CD4-positive, alpha-beta T cell (primary cell): Measurements from ENCODE around the gene TMEM43. TPM values are rescaled to one million over a fixed set of nuclear protein-coding genes. Genes with fewer than 3 reads are reported as not detected.

Experiments used
- ATAC-seq: fragments of 200-7000 bp; cut with Tn5 transposase; one replicate; pipeline ENCODE4 v1.10.0; 2022; ENCODE audit warnings: mild to moderate bottlenecking; ENCODE audit not compliant: poor library complexity
- CTCF ChIA-PET: fragments of 350-600 bp; sonication (Branson Sonifier 250); formaldehyde crosslinking; loops from one replicate; lab custom pipeline; 2021; ENCODE audit warnings: antibody characterized with exemption, inconsistent platforms; lab: Charles Lee
- POLR2A ChIA-PET: fragments of 350-600 bp; sonication (Branson Sonifier 250); formaldehyde crosslinking; loops from one replicate; lab custom pipeline; 2021; ENCODE audit warnings: antibody characterized with exemption, inconsistent platforms; lab: Charles Lee
- DNase-seq, 14 experiments: peaks; one replicate each; pipeline ENCODE4 v3.0.0-alpha.2; 2013 to 2020; ENCODE audit warnings: mixed read lengths in 2 of 14
- H3K27ac ChIP-seq, 2 donors: one replicate each; pipeline versions ENCODE4 v1.5.1 to v1.7.0; 2013; ENCODE audit warnings: low read length in 2 of 2, low read depth in 1 of 2, mild to moderate bottlenecking in 1 of 2
- H3K27me3 ChIP-seq, 2 experiments: 1 replicate in 1 of 2; 2 replicates in 1 of 2; pipeline versions ENCODE4 v1.6.1 to v1.7.0; 2013; ENCODE audit warnings: low read length in 2 of 2, control low read depth in 1 of 2, mild to moderate bottlenecking in 1 of 2, moderate library complexity in 1 of 2; ENCODE audit not compliant: insufficient read depth in 2 of 2, control insufficient read depth in 1 of 2
- H3K36me3 ChIP-seq: one replicate; pipeline ENCODE4 v1.6.1; 2013; ENCODE audit warnings: low read length, control low read depth; ENCODE audit not compliant: insufficient read depth
- H3K4me1 ChIP-seq: one replicate; pipeline ENCODE4 v1.6.1; 2013; ENCODE audit warnings: low read length, control low read depth; ENCODE audit not compliant: insufficient read depth
- H3K4me3 ChIP-seq: one replicate; pipeline ENCODE4 v1.5.1; 2013; ENCODE audit warnings: mild to moderate bottlenecking, low read length, moderate library complexity
- H3K9me3 ChIP-seq, 2 experiments: 1 replicate in 1 of 2; 2 replicates in 1 of 2; pipeline versions ENCODE4 v1.6.1 to v1.7.0; 2013; ENCODE audit warnings: low read length in 2 of 2, mild to moderate bottlenecking in 2 of 2, control low read depth in 1 of 2, moderate library complexity in 1 of 2; ENCODE audit not compliant: control insufficient read depth in 1 of 2, insufficient read depth in 1 of 2
- H3K27ac Mint-ChIP-seq: one replicate; pipeline ENCODE4 v1.8.0; 2020; ENCODE audit warnings: mixed read lengths
- H3K27me3 Mint-ChIP-seq: one replicate; pipeline ENCODE4 v1.8.0; 2021; ENCODE audit warnings: mixed read lengths
- H3K36me3 Mint-ChIP-seq: one replicate; pipeline ENCODE4 v1.8.0; 2021; ENCODE audit warnings: low read depth, mixed read lengths
- H3K4me1 Mint-ChIP-seq: one replicate; pipeline ENCODE4 v1.8.0; 2021; ENCODE audit warnings: low read depth, mixed read lengths
- H3K4me3 Mint-ChIP-seq: one replicate; pipeline ENCODE4 v1.8.0; 2020; ENCODE audit warnings: mild to moderate bottlenecking, mixed read lengths
- H3K9me3 Mint-ChIP-seq: one replicate; pipeline ENCODE4 v1.8.0; 2020; ENCODE audit warnings: mixed read lengths
- CTCF ChIP-seq: fragments of 200-600 bp; IDR thresholded peaks from one replicate; pipeline ENCODE4 v1.8.0; 2022; ENCODE audit warnings: antibody characterized with exemption, mild to moderate bottlenecking
- intact Hi-C, 2 experiments: fragments of 100-400 bp; cut with DNase I in 1 of 2; cut with micrococcal nuclease in 1 of 2; formaldehyde crosslinking; loops; one replicate each; pipeline versions ENCODE4 v1.15.1 to v1.9.0; 2023 to 2025; cut with DNase I, micrococcal nuclease
- total RNA-seq, 174 experiments: library from RNA in 2 of 174; stranded (reverse) in 2 of 174; gene quantifications; one replicate each; pipeline ENCODE4 v1.2.3 and lab custom pipeline; 2021 to 2026

Gene TMEM43
- total RNA-seq, 2 experiments from 2014 or later, result 24.8 to 27.6 TPM

- Histone ChIP-seq H3K4me1 (peaks cover 11% of the 10 kb centered on the region), H3K27me3 (no peaks in the 10 kb centered on the region), H3K36me3 (peaks cover 57% of the 10 kb centered on the region), H3K9me3 (no peaks in the 10 kb centered on the region), H3K4me3 (no peak overlapping the region), H3K27ac (no peak overlapping the region)
- Mint-ChIP-seq H3K27ac (no peak overlapping the region), H3K27me3 (no peaks in the 10 kb centered on the region), H3K4me3 (no peak overlapping the region), H3K9me3 (no peaks in the 10 kb centered on the region), H3K4me1 (peaks cover 52% of the 10 kb centered on the region), H3K36me3 (peaks cover 70% of the 10 kb centered on the region)
- intact Hi-C loops, result no loop called here
- ChIA-PET POLR2A (no interaction called here), CTCF (no interaction called here)
- no peak for TF ChIP-seq CTCF
- ATAC-seq (no peak), DNase-seq (no peak)
These were observed 58.2 kb downstream of the TMEM43 start for GRCh38 chr3:14183015-14183577.

- POLR2A ChIA-PET, result no interaction called here
- no peak overlapping the region for H3K4me3 Mint-ChIP-seq
- CTCF ChIA-PET, result interaction anchor here (1.0 kb wide), 1 partner anchor 17 kb away, joined by 4 read pairs; no protein-coding TSS in a partner anchor
- ATAC-seq, result no peak
- no peaks in the 10 kb centered on the region for H3K9me3 Mint-ChIP-seq
- no peaks in the 10 kb centered on the region for H3K4me1 ChIP-seq
- no peak overlapping the region for H3K27ac ChIP-seq
- H3K4me1 Mint-ChIP-seq, result peaks cover 64% of the 10 kb centered on the region
- H3K36me3 ChIP-seq, result peaks cover 55% of the 10 kb centered on the region
- no peak for TF ChIP-seq CTCF
- no peak for DNase-seq
- H3K27ac Mint-ChIP-seq, result no peak overlapping the region
- peaks cover 90% of the 10 kb centered on the region for H3K36me3 Mint-ChIP-seq
- no peaks in the 10 kb centered on the region for H3K9me3 ChIP-seq
- no peak overlapping the region for H3K4me3 ChIP-seq
- no peaks in the 10 kb centered on the region for H3K27me3 ChIP-seq
- intact Hi-C loops, result no loop called here
- H3K27me3 Mint-ChIP-seq, result no peaks in the 10 kb centered on the region
These were observed 62.1 kb downstream of the TMEM43 start for GRCh38 chr3:14186854-14187458.

- Histone ChIP-seq H3K27me3 (no peaks in the 10 kb centered on the region), H3K9me3 (no peaks in the 10 kb centered on the region), H3K27ac (no peak overlapping the region), H3K4me1 (no peaks in the 10 kb centered on the region), H3K36me3 (peaks cover 42% of the 10 kb centered on the region), H3K4me3 (no peak overlapping the region)
- Mint-ChIP-seq H3K4me3 (no peak overlapping the region), H3K36me3 (peaks cover 81% of the 10 kb centered on the region), H3K27me3 (no peaks in the 10 kb centered on the region), H3K27ac (no peak overlapping the region), H3K9me3 (no peaks in the 10 kb centered on the region), H3K4me1 (peaks cover 64% of the 10 kb centered on the region)
- intact Hi-C loops, result no loop called here
- DNase-seq (no peak), ATAC-seq (no peak)
- CTCF ChIA-PET, result interaction anchor here (1.0 kb wide), 1 partner anchor 15 kb away, joined by 4 read pairs; no protein-coding TSS in a partner anchor
- POLR2A ChIA-PET, result no interaction called here
- no peak for TF ChIP-seq CTCF
These were observed 63.3 kb downstream of the TMEM43 start for GRCh38 chr3:14188041-14188754.

Other genes with a start within 250 kb of the TMEM43 start
- 10 to 100 TPM; 22.4 to 24.7 TPM for gene WNT7A, start 245.0 kb upstream of the TMEM43 start, total RNA-seq
- gene CHCHD4, start 182 bp upstream of the TMEM43 start, total RNA-seq, result 1 to 10 TPM in 1 of 2 experiments, under 1 TPM in 1; 0.50 to 1.1 TPM
- gene XPC, start 53.5 kb downstream of the TMEM43 start, total RNA-seq, result 10 to 100 TPM; 59.2 to 65.1 TPM
- 1 to 10 TPM; 6.5 to 6.9 TPM for gene LSM3, start 53.8 kb downstream of the TMEM43 start, total RNA-seq